H1 (cell line): ENCODE measurements around the gene NECTIN1.

Source experiments
- ATF3 ChIP-seq: IDR thresholded peaks from 2 replicates; pipeline ENCODE4 v1.6.1; 2011; ENCODE audit warnings: low read depth, mild to moderate bottlenecking, low read length; ENCODE audit not compliant: insufficient read depth
- CBX5 ChIP-seq: fragments of 300-800, 300-1000 bp; sonication (generic); IDR thresholded peaks from 2 replicates; pipeline ENCODE4 v1.7.1; 2016; ENCODE audit warnings: antibody characterized with exemption, low read length, low read depth
- CBX8 ChIP-seq: fragments of 300-800, 300-1000 bp; sonication (generic); IDR thresholded peaks from 2 replicates; pipeline ENCODE4 v1.7.1; 2016; ENCODE audit warnings: low read depth, low read length, borderline replicate concordance
- CTCF ChIP-seq, 3 experiments: IDR thresholded peaks; 1 replicate in 2 of 3; 2 replicates in 1 of 3; pipeline versions ENCODE4 v1.5.1 to v1.6.1; 2011; ENCODE audit warnings: low read length in 3 of 3, mild to moderate bottlenecking in 3 of 3, inconsistent platforms in 2 of 3, low read depth in 1 of 3, moderate library complexity in 1 of 3; ENCODE audit not compliant: insufficient read depth in 1 of 3; ENCODE audit errors: control extremely low read depth in 1 of 3
- EP300 ChIP-seq, 2 experiments: IDR thresholded peaks; 1 replicate in 1 of 2; 2 replicates in 1 of 2; pipeline ENCODE4 v1.6.1; 2011 to 2012; ENCODE audit warnings: low read depth in 2 of 2, low read length in 2 of 2, mild to moderate bottlenecking in 2 of 2, borderline replicate concordance in 1 of 2, inconsistent platforms in 1 of 2, moderate library complexity in 1 of 2
- POLR2A ChIP-seq, 2 experiments: IDR thresholded peaks; 1 replicate in 1 of 2; 2 replicates in 1 of 2; pipeline ENCODE4 v1.6.1; 2011; ENCODE audit warnings: low read depth in 2 of 2, low read length in 2 of 2, mild to moderate bottlenecking in 2 of 2; ENCODE audit errors: control extremely low read depth in 1 of 2
- POLR2AphosphoS5 ChIP-seq: IDR thresholded peaks from 2 replicates; pipeline ENCODE4 v1.6.1; 2011; ENCODE audit warnings: low read depth, low read length
- SIRT6 ChIP-seq: IDR thresholded peaks from one replicate; pipeline ENCODE4 v1.7.1; 2012; ENCODE audit warnings: low read length, inconsistent platforms
- TAF1 ChIP-seq: IDR thresholded peaks from 2 replicates; pipeline ENCODE4 v1.6.1; 2011; ENCODE audit warnings: mild to moderate bottlenecking, low read depth, low read length
- TEAD4 ChIP-seq: IDR thresholded peaks from 2 replicates; pipeline ENCODE4 v1.6.1; 2012; ENCODE audit warnings: low read depth, low read length, inconsistent platforms, mixed read lengths
- ZNF274 ChIP-seq: IDR thresholded peaks from 2 replicates; pipeline ENCODE4 v1.7.0; 2012; ENCODE audit warnings: low read length, borderline replicate concordance; ENCODE audit errors: extremely low read depth

GRCh38 chr11:119683783-119684182, 45.2 kb downstream of the NECTIN1 start:
- TF ChIP-seq POLR2A (IDR thresholded peaks at IDR 0.05; ENCODE audit: control extremely low read depth in 1 of 2, low read depth in 2 of 2, low read length in 2 of 2) = no peak
- TF ChIP-seq ATF3 = no peak
- TF ChIP-seq CTCF (IDR thresholded peaks at IDR 0.05; ENCODE audit: control extremely low read depth in 1 of 3, insufficient read depth in 1 of 3, low read depth in 1 of 3, low read length in 3 of 3) = no peak
- TF ChIP-seq TEAD4 = no peak
- TF ChIP-seq EP300 (IDR thresholded peaks at IDR 0.05; ENCODE audit: borderline replicate concordance in 1 of 2, low read depth in 2 of 2, low read length in 2 of 2) = no peak
- TF ChIP-seq CBX5 = no peak
- no peak for TF ChIP-seq TAF1
- no peak for TF ChIP-seq CBX8
- no peak for TF ChIP-seq SIRT6
- no peak for TF ChIP-seq POLR2AphosphoS5
- no peak for TF ChIP-seq ZNF274
